H1 (cell line): Measurements from ENCODE around the gene MCM9. TPM values are rescaled to one million over a fixed set of nuclear protein-coding genes. Genes with fewer than 3 reads are reported as not detected.

ENCODE experiments used
- ATF2 ChIP-seq: IDR thresholded peaks from 2 replicates; pipeline ENCODE4 v1.6.1; 2012; ENCODE audit warnings: low read length, inconsistent platforms
- BACH1 ChIP-seq: IDR thresholded peaks from 2 replicates; pipeline ENCODE4 v1.6.1; 2012; ENCODE audit warnings: low read length, improper control_type of control experiment
- RBBP5 ChIP-seq: IDR thresholded peaks from 2 replicates; pipeline ENCODE4 v1.7.1; 2012; ENCODE audit warnings: low read depth, mild to moderate bottlenecking, inconsistent platforms, low read length, moderate library complexity, borderline replicate concordance
- TBP ChIP-seq: IDR thresholded peaks from 2 replicates; pipeline ENCODE4 v1.6.1; 2011; ENCODE audit warnings: low read depth, low read length, improper control_type of control experiment
- polyA plus RNA-seq, 7 experiments: library from polyadenylated mRNA; depleted of rRNA in 3 of 7; stranded (reverse) in 5 of 7; unstranded in 2 of 7; fragments of >200 nt in 5 of 7; fragments of 200-250 nt in 2 of 7; gene quantifications; 1 replicate in 5 of 7; 2 replicates in 1 of 7; 4 replicates in 1 of 7; pipeline versions ENCODE4 v1.2.1 to v1.2.3, GENCODE V29; 2011 to 2013; ENCODE audit warnings: missing spikeins in 2 of 7, mixed read lengths in 2 of 7
- total RNA-seq: library from RNA; stranded (reverse); fragmentation: NEBNext Ultra II Directional; extraction: Animal tissue kit (Norgen Biotek cat#: 25700); gene quantifications from 2 replicates; pipeline ENCODE4 v1.2.1, GENCODE V29; 2021

The MCM9 gene
- total and polyA plus RNA-seq, 2 of the 8 experiments (the other 6 are each of a cell fraction or from before 2014, with no cell fraction given) = 3.7 to 11.4 TPM

GRCh38 chr6:118882314-118882905, 52.5 kb downstream of the MCM9 start (continued):
- TF ChIP-seq ATF2 (no peak), TBP (no peak), RBBP5 (no peak), BACH1 (no peak)
- TF ChIP-seq, all 59 proteins: peak for 0
